Epithelial cell of proximal tubule (primary cell): ENCODE results near the gene TRIM29. TPM values are rescaled to one million over a fixed set of nuclear protein-coding genes. Genes with fewer than 3 reads are reported as not detected.

Experiments used
- DNase-seq: peaks from one replicate; pipeline ENCODE4 v3.0.0-alpha.2; 2011; ENCODE audit warnings: low read depth
- H3K4me3 ChIP-seq: 2 replicates; pipeline ENCODE4 v1.5.1; 2011; ENCODE audit warnings: low read depth, mild to moderate bottlenecking, low read length
- CTCF ChIP-seq: conservative IDR thresholded peaks from 2 replicates; pipeline ENCODE4 v1.5.1; 2012; ENCODE audit warnings: low read depth, mild to moderate bottlenecking, low read length
- total RNA-seq: library from RNA; depleted of rRNA; stranded (reverse); fragments of >200 nt; gene quantifications from 2 replicates; pipeline ENCODE4 v1.2.3, GENCODE V29; 2015

Gene TRIM29
- total RNA-seq, 1 donor from 2014 or later, result not detected

DNA sequence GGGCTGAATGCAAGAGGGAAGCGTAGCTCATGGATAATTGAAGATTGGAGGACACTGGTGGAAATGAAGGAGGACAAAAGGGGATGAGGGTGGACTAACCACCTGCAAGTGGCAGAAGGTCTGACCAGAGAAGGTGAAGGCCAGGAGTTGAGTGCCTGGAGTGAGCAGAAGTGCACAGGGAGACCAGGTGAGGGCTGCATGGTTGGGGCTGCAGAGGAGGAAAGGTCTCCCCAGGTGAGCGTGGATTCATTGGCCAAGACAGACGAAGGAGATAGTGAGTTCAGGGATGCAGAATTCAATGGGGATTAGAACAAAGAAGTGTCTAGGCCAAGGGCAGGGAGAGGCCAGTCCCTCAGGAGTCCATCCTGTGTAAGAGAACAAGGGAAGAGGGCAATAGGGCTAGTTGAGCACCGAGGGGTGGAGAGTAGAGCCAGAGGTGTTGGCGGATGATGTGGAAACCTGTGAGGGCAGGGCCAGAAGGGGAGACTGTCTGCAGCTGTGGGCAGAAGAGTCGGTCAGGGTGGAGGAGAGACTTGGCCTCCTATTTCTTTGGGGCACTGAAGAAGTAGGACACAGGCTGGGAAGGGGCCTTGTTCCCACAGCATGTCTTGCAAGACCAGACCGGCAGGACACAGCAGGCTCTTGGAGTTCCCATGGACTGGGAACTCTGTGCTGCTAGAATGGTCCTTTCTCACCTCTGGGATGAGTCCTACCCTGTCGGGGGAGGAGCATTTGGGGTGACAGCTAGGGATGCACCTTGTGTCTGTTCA is 6.7 kb downstream of the TRIM29 start:
- H3K4me3 ChIP-seq, result no peak overlapping the region
- DNase-seq, result no peak
- no peak for TF ChIP-seq CTCF

- H3K4me3 ChIP-seq, result no peak overlapping the region
- TF ChIP-seq CTCF, result no peak
- no peak for DNase-seq
Measured at GRCh38 chr11:120130176-120130980, 7.5 kb downstream of the TRIM29 start.

DNA sequence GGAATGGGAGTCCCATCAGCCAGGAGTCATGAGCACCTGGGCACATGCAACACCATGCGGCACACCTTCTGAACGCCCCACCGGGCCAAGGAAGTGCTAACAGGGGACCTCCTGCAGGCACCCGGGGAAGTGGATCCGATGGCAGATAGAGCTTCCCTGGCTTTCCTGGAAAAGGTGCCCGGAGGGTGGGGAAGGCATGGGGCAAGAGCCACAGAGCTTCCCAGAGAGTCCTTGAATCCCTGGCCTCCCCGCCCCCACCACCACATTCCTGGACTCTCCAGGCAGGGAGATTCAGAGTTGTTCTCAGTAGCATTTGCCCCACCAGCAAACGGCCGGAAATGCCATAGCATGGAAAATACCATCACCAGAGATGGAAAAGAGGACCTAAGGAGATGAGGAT is 8.3 kb downstream of the TRIM29 start:
- TF ChIP-seq CTCF, result no peak
- no peak for DNase-seq
- H3K4me3 ChIP-seq, result no peak overlapping the region

- no peak for TF ChIP-seq CTCF
- H3K4me3 ChIP-seq, result no peak overlapping the region
Measured at GRCh38 chr11:120128392-120129119, 9.4 kb downstream of the TRIM29 start.

GRCh38 chr11:120127236-120127635 is 10.7 kb downstream of the TRIM29 start:
- DNase-seq, result no peak
- H3K4me3 ChIP-seq, result no peak overlapping the region
- TF ChIP-seq CTCF, result no peak

More at GRCh38 chr11:120128392-120129119, 9.4 kb downstream of the TRIM29 start:
- DNase-seq, result no peak

GRCh38 chr11:120126620-120127019 is 11.3 kb downstream of the TRIM29 start:
- TF ChIP-seq CTCF, result no peak
- H3K4me3 ChIP-seq, result no peak overlapping the region
- DNase-seq, result no peak
